Activated CD8-positive, alpha-beta memory T cell treated with anti-CD3 and anti-CD28 coated beads for 36 hours (primary cell): Measurements from ENCODE around the gene ADGRA1. TPM values are rescaled to one million over a fixed set of nuclear protein-coding genes. Genes with fewer than 3 reads are reported as not detected.

Source experiments
- CTCF ChIA-PET: fragments of 350-600 bp; sonication (Branson Sonifier 250); formaldehyde crosslinking; loops from one replicate; lab custom pipeline; 2021; ENCODE audit warnings: antibody characterized with exemption; lab: Charles Lee
- POLR2A ChIA-PET: fragments of 350-600 bp; sonication (Branson Sonifier 250); formaldehyde crosslinking; loops from one replicate; lab custom pipeline; 2021; ENCODE audit warnings: antibody characterized with exemption; lab: Charles Lee
- total RNA-seq, 2 experiments: library from RNA; stranded (reverse); gene quantifications; one replicate each; pipeline ENCODE4 v1.2.3, GENCODE V29; 2021

The ADGRA1 gene
- total RNA-seq, 2 experiments from 2014 or later = not detected

GRCh38 chr10:133154411-133154810 is 66.7 kb downstream of the ADGRA1 start:
- ChIA-PET CTCF (no interaction called here), POLR2A (no interaction called here)

- ChIA-PET POLR2A (no interaction called here), CTCF (no interaction called here)
Observed at GRCh38 chr10:133154996-133155778, 67.5 kb downstream of the ADGRA1 start.

GRCh38 chr10:133156674-133157579 is 69.2 kb downstream of the ADGRA1 start:
- CTCF ChIA-PET = no interaction called here
- POLR2A ChIA-PET = no interaction called here

- CTCF ChIA-PET = interaction anchor here (0.9 kb wide), 1 partner anchor 14 kb away, joined by 3 read pairs; no protein-coding TSS in a partner anchor
- POLR2A ChIA-PET = no interaction called here
Observed at GRCh38 chr10:133157662-133158436, 70.1 kb downstream of the ADGRA1 start.

- ChIA-PET CTCF (interaction anchor here (0.9 kb wide), 1 partner anchor 15 kb away, joined by 3 read pairs; no protein-coding TSS in a partner anchor), POLR2A (no interaction called here)
Observed at GRCh38 chr10:133158437-133158755, 70.7 kb downstream of the ADGRA1 start.

- POLR2A ChIA-PET = no interaction called here
- CTCF ChIA-PET = interaction anchor here (0.9 kb wide), 1 partner anchor 16 kb away, joined by 3 read pairs; no protein-coding TSS in a partner anchor
Observed at GRCh38 chr10:133158756-133159610, 71.3 kb downstream of the ADGRA1 start.

GRCh38 chr10:133159611-133159949 is 71.9 kb downstream of the ADGRA1 start:
- CTCF ChIA-PET = no interaction called here
- POLR2A ChIA-PET = no interaction called here

GRCh38 chr10:133159950-133160825 is 72.5 kb downstream of the ADGRA1 start, which contains the start of gene KNDC1:
Gene KNDC1, plus strand, starts transcription at chr10:133160219. Its CDS starts 249 bp downstream, at chr10:133160468.
- CTCF ChIA-PET = no interaction called here
- POLR2A ChIA-PET = no interaction called here

GRCh38 chr10:133160826-133161471 is 73.2 kb downstream of the ADGRA1 start:
- ChIA-PET CTCF (no interaction called here), POLR2A (no interaction called here)

- POLR2A ChIA-PET = no interaction called here
- CTCF ChIA-PET = no interaction called here
Observed at GRCh38 chr10:133161486-133162109, 73.9 kb downstream of the ADGRA1 start.

GRCh38 chr10:133162178-133162909 is 74.6 kb downstream of the ADGRA1 start:
- ChIA-PET POLR2A (no interaction called here), CTCF (interaction anchor here (0.6 kb wide), 1 partner anchor 276 kb away, joined by 3 read pairs; no protein-coding TSS in a partner anchor)

GRCh38 chr10:133162910-133163856 is 75.5 kb downstream of the ADGRA1 start:
- POLR2A ChIA-PET = no interaction called here

GRCh38 chr10:133163889-133164815 is 76.4 kb downstream of the ADGRA1 start:
- CTCF ChIA-PET = no interaction called here
- POLR2A ChIA-PET = no interaction called here

More at GRCh38 chr10:133162910-133163856, 75.5 kb downstream of the ADGRA1 start:
- CTCF ChIA-PET = no interaction called here
